Loucy (cell line): ENCODE data around the gene CTNNBL1.

Experiments used
- H2AFZ ChIP-seq: fragments of 200-600 bp; sonication (generic); 2 replicates; pipeline ENCODE4 v1.6.0; 2016; ENCODE audit warnings: antibody characterized with exemption, mild to moderate bottlenecking, low read length, moderate library complexity
- H3F3A ChIP-seq: fragments of 200-600 bp; 2 replicates; pipeline ENCODE4 v1.6.0; 2016; ENCODE audit warnings: antibody characterized with exemption, low read depth, mild to moderate bottlenecking
- H3K27me3 ChIP-seq: fragments of 200-600 bp; sonication (generic); 2 replicates; pipeline ENCODE4 v1.6.1; 2014; ENCODE audit warnings: low read length, mild to moderate bottlenecking; ENCODE audit not compliant: insufficient read depth, poor library complexity, severe bottlenecking
- H3K36me3 ChIP-seq: fragments of 200-600 bp; sonication (generic); 2 replicates; pipeline ENCODE4 v1.6.1; 2016; ENCODE audit warnings: low read length; ENCODE audit not compliant: insufficient read depth
- H3K4me1 ChIP-seq: fragments of 200-600 bp; sonication (generic); 2 replicates; pipeline ENCODE4 v1.5.1; 2014; ENCODE audit warnings: low read length, mild to moderate bottlenecking; ENCODE audit not compliant: insufficient read depth, poor library complexity, severe bottlenecking
- H3K4me2 ChIP-seq: fragments of 200-600 bp; sonication (generic); 2 replicates; pipeline ENCODE4 v1.6.0; 2014; ENCODE audit warnings: antibody characterized with exemption, low read length, low read depth, mild to moderate bottlenecking; ENCODE audit not compliant: poor library complexity, severe bottlenecking
- H3K4me3 ChIP-seq: fragments of 200-600 bp; sonication (generic); 2 replicates; pipeline ENCODE4 v1.5.1; 2014; ENCODE audit warnings: low read length, mild to moderate bottlenecking, mixed read lengths; ENCODE audit not compliant: poor library complexity, severe bottlenecking
- H3K79me2 ChIP-seq: fragments of 200-600 bp; sonication (generic); 2 replicates; pipeline ENCODE4 v1.6.1; 2014; ENCODE audit warnings: low read length; ENCODE audit not compliant: insufficient read depth
- H3K9ac ChIP-seq: fragments of 200-600 bp; sonication (generic); 2 replicates; pipeline ENCODE4 v1.6.0; 2014; ENCODE audit warnings: mild to moderate bottlenecking, low read depth, low read length, moderate library complexity; ENCODE audit not compliant: poor library complexity, severe bottlenecking
- H3K9me2 ChIP-seq: fragments of 200-600 bp; sonication (generic); replicated peaks from 2 replicates; pipeline ENCODE4 v1.6.1; 2016; ENCODE audit warnings: low read depth, low read length, mixed read lengths
- H3K9me3 ChIP-seq: fragments of 200-600 bp; sonication (generic); 2 replicates; pipeline ENCODE4 v1.6.1; 2014; ENCODE audit warnings: mild to moderate bottlenecking, antibody characterized with exemption, low read length, low read depth; ENCODE audit not compliant: insufficient read depth
- H4K20me1 ChIP-seq: fragments of 200-600 bp; sonication (generic); 2 replicates; pipeline ENCODE4 v1.6.0; 2014; ENCODE audit warnings: antibody characterized with exemption, low read length, mild to moderate bottlenecking; ENCODE audit not compliant: insufficient read depth, poor library complexity, severe bottlenecking
- EZH2phosphoT487 ChIP-seq: fragments of 200-600 bp; IDR thresholded peaks from 2 replicates; pipeline ENCODE4 v1.6.1; 2018; ENCODE audit warnings: antibody characterized with exemption, mild to moderate bottlenecking, moderate library complexity, borderline replicate concordance
- TF ChIP-seq, protein P1 (sequence below): fragments of 200-600 bp; sonication (generic); conservative IDR thresholded peaks from 2 replicates; pipeline ENCODE4 v1.5.1; 2014; ENCODE audit warnings: mild to moderate bottlenecking, antibody characterized with exemption, low read length

Gene CTNNBL1

DNA sequence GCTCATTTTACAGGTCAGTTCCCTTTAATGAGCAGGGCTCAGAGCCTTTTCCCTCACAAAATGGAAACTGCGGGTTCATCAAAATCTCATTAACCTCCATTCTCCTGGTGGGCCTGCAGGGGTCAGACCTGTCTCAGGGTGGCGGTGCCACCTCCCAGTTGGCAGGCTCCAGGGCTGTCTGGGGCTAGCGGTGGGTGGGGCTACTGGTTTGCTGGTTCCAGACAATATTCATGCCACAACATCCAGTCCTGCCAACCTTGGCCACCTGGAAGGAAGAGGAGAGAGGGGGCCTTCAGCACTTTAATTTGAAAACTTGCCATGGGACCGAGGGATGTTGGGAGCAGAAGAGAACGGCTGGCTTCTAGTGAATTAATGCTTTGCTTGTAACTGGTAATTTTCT lies 41.9 kb upstream of the CTNNBL1 start:
- H3K4me1 ChIP-seq, result no peaks in the 10 kb centered on the region
- no peaks in the 10 kb centered on the region for H4K20me1 ChIP-seq
- H3F3A ChIP-seq, result no peaks in the 10 kb centered on the region
- TF ChIP-seq EZH2phosphoT487, result no peak
- TF ChIP-seq, protein P1, sequence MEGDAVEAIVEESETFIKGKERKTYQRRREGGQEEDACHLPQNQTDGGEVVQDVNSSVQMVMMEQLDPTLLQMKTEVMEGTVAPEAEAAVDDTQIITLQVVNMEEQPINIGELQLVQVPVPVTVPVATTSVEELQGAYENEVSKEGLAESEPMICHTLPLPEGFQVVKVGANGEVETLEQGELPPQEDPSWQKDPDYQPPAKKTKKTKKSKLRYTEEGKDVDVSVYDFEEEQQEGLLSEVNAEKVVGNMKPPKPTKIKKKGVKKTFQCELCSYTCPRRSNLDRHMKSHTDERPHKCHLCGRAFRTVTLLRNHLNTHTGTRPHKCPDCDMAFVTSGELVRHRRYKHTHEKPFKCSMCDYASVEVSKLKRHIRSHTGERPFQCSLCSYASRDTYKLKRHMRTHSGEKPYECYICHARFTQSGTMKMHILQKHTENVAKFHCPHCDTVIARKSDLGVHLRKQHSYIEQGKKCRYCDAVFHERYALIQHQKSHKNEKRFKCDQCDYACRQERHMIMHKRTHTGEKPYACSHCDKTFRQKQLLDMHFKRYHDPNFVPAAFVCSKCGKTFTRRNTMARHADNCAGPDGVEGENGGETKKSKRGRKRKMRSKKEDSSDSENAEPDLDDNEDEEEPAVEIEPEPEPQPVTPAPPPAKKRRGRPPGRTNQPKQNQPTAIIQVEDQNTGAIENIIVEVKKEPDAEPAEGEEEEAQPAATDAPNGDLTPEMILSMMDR, result peak; percentile 83
- H3K27me3 ChIP-seq, result no peaks in the 10 kb centered on the region
- no peak overlapping the region for H3K4me2 ChIP-seq
- H3K4me3 ChIP-seq, result no peak overlapping the region
- H3K9me3 ChIP-seq, result no peaks in the 10 kb centered on the region
- no peaks in the 10 kb centered on the region for H3K9me2 ChIP-seq
- no peaks in the 10 kb centered on the region for H3K79me2 ChIP-seq
- H2AFZ ChIP-seq, result peak overlapping the region; percentile 28
- no peak overlapping the region for H3K9ac ChIP-seq
- no peaks in the 10 kb centered on the region for H3K36me3 ChIP-seq

DNA sequence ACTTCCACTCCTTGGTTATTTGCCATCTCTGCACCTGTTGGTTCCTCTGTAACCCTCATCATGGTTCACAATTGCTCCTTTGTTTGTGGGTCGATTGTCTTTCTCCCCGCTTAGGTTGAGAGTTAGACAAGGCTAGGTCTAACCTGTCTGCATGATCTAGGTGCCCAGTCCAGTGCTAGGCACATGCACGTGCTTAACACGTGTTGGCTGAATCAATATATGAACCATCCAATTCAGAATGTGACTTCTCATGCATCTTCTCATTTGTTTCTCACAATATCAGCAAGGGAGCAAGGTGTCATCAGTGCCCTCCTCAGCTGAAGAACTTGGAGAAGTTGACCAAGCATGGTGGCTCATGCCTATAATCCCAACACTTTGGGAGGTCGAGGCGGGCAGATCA lies 36.9 kb upstream of the CTNNBL1 start:
- no peak overlapping the region for H2AFZ ChIP-seq
- H3F3A ChIP-seq, result no peaks in the 10 kb centered on the region
- no peaks in the 10 kb centered on the region for H3K4me1 ChIP-seq
- no peak overlapping the region for H3K4me2 ChIP-seq
- no peaks in the 10 kb centered on the region for H3K27me3 ChIP-seq
- no peaks in the 10 kb centered on the region for H3K9me2 ChIP-seq
- TF ChIP-seq, protein P1, result no peak
- H3K9me3 ChIP-seq, result no peaks in the 10 kb centered on the region
- H3K79me2 ChIP-seq, result no peaks in the 10 kb centered on the region
- no peaks in the 10 kb centered on the region for H3K36me3 ChIP-seq
- no peak overlapping the region for H3K9ac ChIP-seq
- H3K4me3 ChIP-seq, result no peak overlapping the region
- H4K20me1 ChIP-seq, result no peaks in the 10 kb centered on the region

DNA sequence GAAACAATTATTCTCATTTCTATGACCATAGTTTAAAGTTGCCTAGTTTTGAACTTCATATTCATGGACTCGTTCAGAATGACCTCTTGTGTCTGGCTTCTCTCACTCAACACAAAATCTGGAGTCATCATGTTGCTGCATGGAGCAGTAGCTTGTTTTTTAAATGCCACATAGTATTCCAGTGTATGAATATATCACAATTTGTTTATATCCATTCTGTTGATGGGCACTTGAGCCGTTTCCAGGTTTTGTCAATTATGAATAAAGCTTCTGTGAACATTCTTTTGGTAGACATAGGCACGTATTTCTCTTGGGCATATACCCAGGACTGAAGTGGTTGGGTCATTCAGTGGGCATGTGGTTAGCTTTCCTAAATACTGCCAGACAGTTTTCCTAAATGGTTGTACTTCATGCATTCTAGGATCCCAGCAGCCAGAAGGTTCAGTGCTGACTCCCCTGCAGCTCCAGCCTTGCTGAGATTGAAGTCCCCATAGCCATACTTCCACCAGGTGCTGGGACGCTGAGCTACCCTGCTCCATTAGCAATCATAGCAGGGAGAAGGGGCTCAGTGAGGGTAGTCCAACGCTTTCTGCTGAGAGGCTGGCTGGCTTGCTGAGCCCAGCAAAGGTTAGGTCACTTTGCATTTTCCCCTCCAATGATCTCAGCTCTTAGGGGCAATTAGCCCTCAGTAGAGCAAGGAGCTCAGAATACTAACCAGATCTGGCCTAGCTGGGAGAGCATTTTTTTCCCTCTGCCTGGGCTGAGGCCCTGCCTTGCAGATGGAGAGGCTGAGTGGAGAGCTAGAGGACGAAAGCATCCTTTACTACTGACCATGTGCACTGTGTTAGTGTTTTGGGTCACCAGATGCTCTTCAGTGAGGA lies 35.7 kb upstream of the CTNNBL1 start:
- no peaks in the 10 kb centered on the region for H3K4me1 ChIP-seq
- no peak overlapping the region for H3K9ac ChIP-seq
- H3K36me3 ChIP-seq, result no peaks in the 10 kb centered on the region
- TF ChIP-seq, protein P1, result no peak
- no peak for TF ChIP-seq EZH2phosphoT487
- H4K20me1 ChIP-seq, result no peaks in the 10 kb centered on the region
- H3K79me2 ChIP-seq, result no peaks in the 10 kb centered on the region
- no peaks in the 10 kb centered on the region for H3F3A ChIP-seq
- H3K27me3 ChIP-seq, result no peaks in the 10 kb centered on the region
- H3K4me3 ChIP-seq, result no peak overlapping the region
- no peak overlapping the region for H3K4me2 ChIP-seq
- no peak overlapping the region for H2AFZ ChIP-seq
- no peaks in the 10 kb centered on the region for H3K9me3 ChIP-seq
- no peaks in the 10 kb centered on the region for H3K9me2 ChIP-seq
